ENCODE results near the gene CSRNP3.
"Not testable (repeated sequence)": the region's sequence is repeated elsewhere in the genome, so short reads cannot be mapped to it uniquely, and the experiment has no call there.

Gene CSRNP3

GRCh38 chr2:165636959-165637358, 167.5 kb downstream of the CSRNP3 start:
- no peak for DNase-seq

GRCh38 chr2:165637396-165637795, 167.9 kb downstream of the CSRNP3 start:
- DNase-seq, result no peak

GRCh38 chr2:165639504-165639903, 170.0 kb downstream of the CSRNP3 start:
- DNase-seq, result no peak

- no peak for DNase-seq
These were observed 170.9 kb downstream of the CSRNP3 start for GRCh38 chr2:165640247-165640929.

- DNase-seq, result peak in 1 of 14 donors; percentile 68
These were observed 176.7 kb downstream of the CSRNP3 start for GRCh38 chr2:165645930-165646831.

- DNase-seq, result no peak
These were observed 177.9 kb downstream of the CSRNP3 start for GRCh38 chr2:165647409-165647808.

- peak in 1 of 14 donors; percentile 43 for DNase-seq
These were observed 179.3 kb downstream of the CSRNP3 start for GRCh38 chr2:165648801-165649200.

- no peak for DNase-seq
These were observed 181.7 kb downstream of the CSRNP3 start for GRCh38 chr2:165651233-165651632.

GRCh38 chr2:165655661-165656060, 186.2 kb downstream of the CSRNP3 start:
- DNase-seq, result no peak

- no peak for DNase-seq
These were observed 190.9 kb downstream of the CSRNP3 start for GRCh38 chr2:165660361-165660760.

- DNase-seq, result no peak
These were observed 193.2 kb downstream of the CSRNP3 start for GRCh38 chr2:165662720-165663119.

- no peak for DNase-seq
These were observed 196.1 kb downstream of the CSRNP3 start for GRCh38 chr2:165665614-165666013.

- not testable (repeated sequence) for DNase-seq
These were observed 196.6 kb downstream of the CSRNP3 start for GRCh38 chr2:165666073-165666472.

- DNase-seq, result no peak
These were observed 197.1 kb downstream of the CSRNP3 start for GRCh38 chr2:165666605-165667004.

- DNase-seq, result no peak
These were observed 197.9 kb downstream of the CSRNP3 start for GRCh38 chr2:165667375-165667774.

- DNase-seq, result no peak
These were observed 205.3 kb downstream of the CSRNP3 start for GRCh38 chr2:165674780-165675179.

- no peak for DNase-seq
These were observed 206.1 kb downstream of the CSRNP3 start for GRCh38 chr2:165675551-165675968.

GRCh38 chr2:165678882-165679281, 209.4 kb downstream of the CSRNP3 start:
- DNase-seq, result no peak

GRCh38 chr2:165679621-165680020, 210.1 kb downstream of the CSRNP3 start:
- no peak for DNase-seq

- peak in 1 of 14 donors; percentile 7 for DNase-seq
These were observed 212.3 kb downstream of the CSRNP3 start for GRCh38 chr2:165681841-165682240.

- DNase-seq, result no peak
These were observed 213.0 kb downstream of the CSRNP3 start for GRCh38 chr2:165682546-165682945.

GRCh38 chr2:165686800-165687199, 217.3 kb downstream of the CSRNP3 start:
- DNase-seq, result no peak

GRCh38 chr2:165687426-165688002, 218.0 kb downstream of the CSRNP3 start:
- no peak for DNase-seq
